Upper lobe of left lung (tissue), 4 donors: ENCODE data around the gene RNU1-1.
"Not testable (repeated sequence)": the region's sequence is repeated elsewhere in the genome, so short reads cannot be mapped to it uniquely, and the experiment has no call there.

Source experiments
- EP300 ChIP-seq, 4 donors: sonication (generic); formaldehyde crosslinking; IDR thresholded peaks; one replicate each; pipeline ENCODE4 v1.5.1; 2017; ENCODE audit warnings: antibody characterized with exemption in 4 of 4, control low read depth in 2 of 4
- POLR2A ChIP-seq, 4 donors: fragments of 450-650 bp; IDR thresholded peaks; one replicate each; pipeline ENCODE4 v1.5.1; 2016 to 2017; ENCODE audit warnings: antibody characterized with exemption in 4 of 4, mild to moderate bottlenecking in 2 of 4
- TF ChIP-seq, protein P1 (sequence below), 6 experiments: fragments of 450-650 bp in 4 of 6; fragments of 200-600 bp in 2 of 6; sonication (generic) in 2 of 6; IDR thresholded peaks; one replicate each; pipeline ENCODE4 v1.5.1; 2016 to 2019; ENCODE audit warnings: antibody characterized with exemption in 6 of 6

- TF ChIP-seq, protein P1, sequence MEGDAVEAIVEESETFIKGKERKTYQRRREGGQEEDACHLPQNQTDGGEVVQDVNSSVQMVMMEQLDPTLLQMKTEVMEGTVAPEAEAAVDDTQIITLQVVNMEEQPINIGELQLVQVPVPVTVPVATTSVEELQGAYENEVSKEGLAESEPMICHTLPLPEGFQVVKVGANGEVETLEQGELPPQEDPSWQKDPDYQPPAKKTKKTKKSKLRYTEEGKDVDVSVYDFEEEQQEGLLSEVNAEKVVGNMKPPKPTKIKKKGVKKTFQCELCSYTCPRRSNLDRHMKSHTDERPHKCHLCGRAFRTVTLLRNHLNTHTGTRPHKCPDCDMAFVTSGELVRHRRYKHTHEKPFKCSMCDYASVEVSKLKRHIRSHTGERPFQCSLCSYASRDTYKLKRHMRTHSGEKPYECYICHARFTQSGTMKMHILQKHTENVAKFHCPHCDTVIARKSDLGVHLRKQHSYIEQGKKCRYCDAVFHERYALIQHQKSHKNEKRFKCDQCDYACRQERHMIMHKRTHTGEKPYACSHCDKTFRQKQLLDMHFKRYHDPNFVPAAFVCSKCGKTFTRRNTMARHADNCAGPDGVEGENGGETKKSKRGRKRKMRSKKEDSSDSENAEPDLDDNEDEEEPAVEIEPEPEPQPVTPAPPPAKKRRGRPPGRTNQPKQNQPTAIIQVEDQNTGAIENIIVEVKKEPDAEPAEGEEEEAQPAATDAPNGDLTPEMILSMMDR (IDR thresholded peaks at IDR 0.05), result not testable (repeated sequence)
- not testable (repeated sequence) for TF ChIP-seq POLR2A, EP300 (IDR thresholded peaks at IDR 0.05)
These were observed 47.0 kb upstream of the RNU1-1 start for GRCh38 chr1:16561035-16561434.
